Measurements from ENCODE around the gene SLC39A8. TPM values are rescaled to one million over a fixed set of nuclear protein-coding genes. Genes with fewer than 3 reads are reported as not detected.

The SLC39A8 gene
- total and polyA plus RNA-seq, 11 donors: 1.6 to 51.3 (median 2.9) TPM

GRCh38 chr4:102354671-102355454 is 9.6 kb upstream of the SLC39A8 start:
- intact Hi-C loops (cut with DNase I): loop anchor here in 1 of 10 donors (10.0 kb wide), 1 partner anchor 70 kb away; no protein-coding TSS in a partner anchor
- DNase-seq: no peak
- no peak overlapping the region for H3K4me3 ChIP-seq
- no peak for TF ChIP-seq POLR2A (IDR thresholded peaks at IDR 0.05)
- no peak for TF ChIP-seq CTCF (IDR thresholded peaks at IDR 0.05)
- no peak overlapping the region for H3K27ac ChIP-seq
- no peaks in the 10 kb centered on the region for H3K4me1 ChIP-seq
- H3K36me3 ChIP-seq: no peaks in the 10 kb centered on the region
- H3K27me3 ChIP-seq: no peaks in the 10 kb centered on the region
- WGBS, 4 donors: 70 to 79% (median 75%) methylated on average over 2 of the region's 2 CpGs
- no peak for ATAC-seq
- no peaks in the 10 kb centered on the region for H3K9me3 ChIP-seq

GRCh38 chr4:102352781-102353180 is 7.5 kb upstream of the SLC39A8 start:
- no peak overlapping the region for H3K27ac ChIP-seq
- TF ChIP-seq POLR2A (IDR thresholded peaks at IDR 0.05): no peak
- TF ChIP-seq CTCF (IDR thresholded peaks at IDR 0.05): no peak
- no peaks in the 10 kb centered on the region for H3K9me3 ChIP-seq
- no peak for ATAC-seq
- H3K36me3 ChIP-seq: no peaks in the 10 kb centered on the region
- no peaks in the 10 kb centered on the region for H3K4me1 ChIP-seq
- WGBS, 4 donors: 83 to 88% (median 86%) methylated on average over 6 of the region's 6 CpGs
- H3K27me3 ChIP-seq: no peaks in the 10 kb centered on the region
- DNase-seq: no peak
- intact Hi-C loops (cut with DNase I): loop anchor here in 1 of 10 donors (10.0 kb wide), 1 partner anchor 72 kb away; no protein-coding TSS in a partner anchor
- H3K4me3 ChIP-seq: no peak overlapping the region

- intact Hi-C loops (cut with DNase I): loop anchor here in 1 of 10 donors (10.0 kb wide), 1 partner anchor 74 kb away; no protein-coding TSS in a partner anchor
- Histone ChIP-seq H3K4me3 (no peak overlapping the region), H3K27me3 (no peaks in the 10 kb centered on the region), H3K36me3 (no peaks in the 10 kb centered on the region), H3K9me3 (no peaks in the 10 kb centered on the region), H3K27ac (no peak overlapping the region), H3K4me1 (peaks cover 0 to 5% (median 0%) of the 10 kb centered on the region in 12 donors)
- ATAC-seq (no peak), DNase-seq (no peak)
- WGBS, 4 donors: 87 to 93% (median 89%) methylated on average over 2 of the region's 2 CpGs
- TF ChIP-seq POLR2A (IDR thresholded peaks at IDR 0.05): no peak
- no peak for TF ChIP-seq CTCF (IDR thresholded peaks at IDR 0.05)
These were observed 5.4 kb upstream of the SLC39A8 start for GRCh38 chr4:102350634-102351033.

GRCh38 chr4:102348701-102349100 is 3.4 kb upstream of the SLC39A8 start:
- DNase-seq: no peak
- intact Hi-C loops (cut with DNase I): loop anchor here in 3 of 10 donors (10.0 kb wide), 4 partner anchors 86 to 666 kb away; partner anchors contain the start of genes NFKB1 (in 1 of the 3) and SLC9B1 (in 1 of the 3)

More at GRCh38 chr4:102348701-102349100, 3.4 kb upstream of the SLC39A8 start:
- peaks cover 0 to 22% (median 7%) of the 10 kb centered on the region in 12 donors for H3K4me1 ChIP-seq
- TF ChIP-seq CTCF (IDR thresholded peaks at IDR 0.05): no peak
- TF ChIP-seq POLR2A (IDR thresholded peaks at IDR 0.05): no peak
- no peak overlapping the region for H3K4me3 ChIP-seq
- H3K27me3 ChIP-seq: no peaks in the 10 kb centered on the region
- H3K9me3 ChIP-seq: no peaks in the 10 kb centered on the region
- no peaks in the 10 kb centered on the region for H3K36me3 ChIP-seq
- ATAC-seq: no peak
- WGBS, 4 donors: 50 to 64% (median 57%) methylated on average over 2 of the region's 2 CpGs
- H3K27ac ChIP-seq: no peak overlapping the region

Data from heart left ventricle (tissue), 16 donors.